ENCODE measurements around the gene C6orf120. TPM values are rescaled to one million over a fixed set of nuclear protein-coding genes. Genes with fewer than 3 reads are reported as not detected.
A peak's percentile ranks its signal among the peaks of the same experiment; 100 is the strongest.

The C6orf120 gene
- total RNA-seq, 6 donors from 2014 or later, result 16.8 to 33.5 (median 26.9) TPM

GRCh38 chr6:169667716-169668115 is 34.2 kb upstream of the C6orf120 start:
- H3K9me3 ChIP-seq, result no peaks in the 10 kb centered on the region
- H3K4me1 ChIP-seq, result peaks cover 0 to 11% (median 0%) of the 10 kb centered on the region in 4 donors
- WGBS, 2 donors, result 96 to 98% methylated on average over 21 to 27 of the region's 27 CpGs
- DNase-seq (peak in 1 of 2 donors; percentile 74), ATAC-seq (ENCODE audit: low FRiP score in 2 of 2) (no peak)
- no peaks in the 10 kb centered on the region for H3K27me3 ChIP-seq
- H3K36me3 ChIP-seq, result peaks cover 0 to 49% (median 22%) of the 10 kb centered on the region in 4 donors
- H3K27ac ChIP-seq, result no peak overlapping the region
- H3K4me3 ChIP-seq, result no peak overlapping the region
- no peak for TF ChIP-seq CTCF (IDR thresholded peaks at IDR 0.05)

- peaks cover 0 to 43% (median 21%) of the 10 kb centered on the region in 4 donors for H3K36me3 ChIP-seq
- H3K27ac ChIP-seq, result peak overlapping the region in 1 of 4 donors; percentile 2
- ATAC-seq (ENCODE audit: low FRiP score in 2 of 2) (no peak), DNase-seq (no peak)
- H3K4me3 ChIP-seq, result no peak overlapping the region
- H3K4me1 ChIP-seq, result peaks cover 0 to 11% (median 0%) of the 10 kb centered on the region in 4 donors
- WGBS, 2 donors, result 91 to 95% methylated on average over 15 of the region's 15 CpGs
- TF ChIP-seq POLR2A (IDR thresholded peaks at IDR 0.05), result no peak
- no peaks in the 10 kb centered on the region for H3K9me3 ChIP-seq
- H3K27me3 ChIP-seq, result no peaks in the 10 kb centered on the region
These were observed 33.6 kb upstream of the C6orf120 start for GRCh38 chr6:169668203-169668847.

DNA sequence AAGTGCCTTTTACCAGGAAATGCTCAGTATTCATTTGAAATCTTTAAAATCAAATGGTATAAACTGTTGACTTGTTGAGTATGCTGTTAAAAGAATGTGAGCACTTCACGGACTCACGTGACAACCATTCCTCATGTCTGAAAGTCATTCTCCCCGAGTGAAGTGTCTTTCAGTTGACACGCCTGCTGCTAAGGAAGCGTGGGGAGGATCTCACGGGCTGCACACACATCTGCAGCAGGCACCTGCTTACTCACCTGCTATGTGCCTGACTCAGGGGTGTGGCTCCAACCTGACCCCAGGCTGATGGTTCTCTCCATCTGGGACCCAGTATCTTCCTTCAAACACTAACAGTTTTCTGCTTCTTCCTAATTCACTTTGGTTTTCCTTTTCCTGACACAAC is 32.8 kb upstream of the C6orf120 start:
- Histone ChIP-seq H3K27me3 (no peaks in the 10 kb centered on the region), H3K4me1 (peaks cover 0 to 11% (median 0%) of the 10 kb centered on the region in 4 donors), H3K9me3 (no peaks in the 10 kb centered on the region), H3K4me3 (no peak overlapping the region), H3K36me3 (peaks cover 0 to 35% (median 14%) of the 10 kb centered on the region in 4 donors), H3K27ac (peak overlapping the region in 3 of 4 donors; percentile 2 to 17 (median 7))
- DNase-seq (no peak), ATAC-seq (ENCODE audit: low FRiP score in 2 of 2) (no peak)
- no peak for TF ChIP-seq POLR2AphosphoS5 (IDR thresholded peaks at IDR 0.05)
- TF ChIP-seq CTCF (IDR thresholded peaks at IDR 0.05), result no peak
- no peak for TF ChIP-seq EP300 (IDR thresholded peaks at IDR 0.05)
- TF ChIP-seq POLR2A (IDR thresholded peaks at IDR 0.05), result no peak
- 75 to 85% methylated on average over 6 of the region's 6 CpGs for WGBS, 2 donors

DNA sequence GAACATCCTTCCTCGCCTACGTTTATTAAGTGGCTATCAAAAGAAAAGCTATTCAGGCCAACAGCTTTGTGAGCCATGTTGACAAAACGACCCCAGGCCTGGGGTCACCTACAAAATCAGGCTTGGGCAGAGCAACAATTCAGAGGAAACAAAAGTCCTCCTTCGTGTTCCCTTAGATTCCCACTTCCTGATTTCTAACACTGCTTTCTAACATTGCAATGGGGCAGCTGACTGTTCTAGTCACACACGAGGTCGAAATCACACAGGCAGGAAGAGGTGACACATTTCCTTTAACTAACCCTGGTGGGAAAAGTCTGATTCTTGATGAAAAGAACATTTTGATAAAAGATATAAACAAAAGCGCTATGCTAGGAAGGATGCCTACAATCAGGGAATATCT is 32.0 kb upstream of the C6orf120 start:
- Histone ChIP-seq H3K36me3 (peaks cover 0 to 31% (median 13%) of the 10 kb centered on the region in 4 donors), H3K4me1 (peaks cover 0 to 11% (median 0%) of the 10 kb centered on the region in 4 donors), H3K27ac (peak overlapping the region in 2 of 4 donors; percentile 7 to 17), H3K27me3 (no peaks in the 10 kb centered on the region), H3K9me3 (no peaks in the 10 kb centered on the region), H3K4me3 (no peak overlapping the region)
- WGBS, 2 donors, result 37 to 51% methylated on average over 7 of the region's 7 CpGs
- ATAC-seq (ENCODE audit: low FRiP score in 2 of 2) (peak in 1 of 2 donors; percentile 53), DNase-seq (no peak)
- TF ChIP-seq POLR2A (IDR thresholded peaks at IDR 0.05) (peak in 1 of 4 donors; percentile 15), POLR2AphosphoS5 (IDR thresholded peaks at IDR 0.05) (peak in 1 of 2 donors; percentile 18), CTCF (IDR thresholded peaks at IDR 0.05) (no peak), EP300 (IDR thresholded peaks at IDR 0.05) (peak in 1 of 4 donors; percentile 58)

DNA sequence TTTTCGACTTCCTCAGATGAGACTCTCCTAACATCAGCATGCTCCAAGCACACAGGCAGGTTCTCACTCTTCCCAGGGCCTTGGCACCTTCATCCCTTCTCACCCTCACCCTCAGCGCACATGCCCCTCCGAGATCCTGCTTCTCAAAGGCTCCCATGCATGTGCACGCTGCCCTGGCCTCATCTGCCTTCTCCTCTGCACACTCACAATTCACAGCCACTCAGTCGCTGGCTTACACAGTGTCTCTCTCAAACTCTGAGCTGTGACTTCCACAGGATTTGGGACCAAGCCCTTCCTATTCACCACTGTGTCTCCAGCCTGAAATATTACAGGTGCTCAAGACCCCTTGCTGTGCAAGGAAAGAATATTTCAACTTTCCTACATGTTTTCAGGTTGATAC is 30.4 kb upstream of the C6orf120 start:
- WGBS, 2 donors, result 96 to 97% methylated on average over 5 of the region's 5 CpGs
- Histone ChIP-seq H3K27me3 (no peaks in the 10 kb centered on the region), H3K4me3 (no peak overlapping the region), H3K9me3 (no peaks in the 10 kb centered on the region), H3K27ac (no peak overlapping the region), H3K36me3 (peaks cover 0 to 23% (median 7%) of the 10 kb centered on the region in 4 donors), H3K4me1 (peaks cover 0 to 11% (median 0%) of the 10 kb centered on the region in 4 donors)
- ATAC-seq (ENCODE audit: low FRiP score in 2 of 2) (no peak), DNase-seq (no peak)
- TF ChIP-seq EP300 (IDR thresholded peaks at IDR 0.05) (no peak), POLR2AphosphoS5 (IDR thresholded peaks at IDR 0.05) (no peak), CTCF (IDR thresholded peaks at IDR 0.05) (no peak), POLR2A (IDR thresholded peaks at IDR 0.05) (no peak)

Measured in upper lobe of left lung (tissue), 6 donors.